Measurements from ENCODE around the gene TMEM18.

Gene TMEM18

DNA sequence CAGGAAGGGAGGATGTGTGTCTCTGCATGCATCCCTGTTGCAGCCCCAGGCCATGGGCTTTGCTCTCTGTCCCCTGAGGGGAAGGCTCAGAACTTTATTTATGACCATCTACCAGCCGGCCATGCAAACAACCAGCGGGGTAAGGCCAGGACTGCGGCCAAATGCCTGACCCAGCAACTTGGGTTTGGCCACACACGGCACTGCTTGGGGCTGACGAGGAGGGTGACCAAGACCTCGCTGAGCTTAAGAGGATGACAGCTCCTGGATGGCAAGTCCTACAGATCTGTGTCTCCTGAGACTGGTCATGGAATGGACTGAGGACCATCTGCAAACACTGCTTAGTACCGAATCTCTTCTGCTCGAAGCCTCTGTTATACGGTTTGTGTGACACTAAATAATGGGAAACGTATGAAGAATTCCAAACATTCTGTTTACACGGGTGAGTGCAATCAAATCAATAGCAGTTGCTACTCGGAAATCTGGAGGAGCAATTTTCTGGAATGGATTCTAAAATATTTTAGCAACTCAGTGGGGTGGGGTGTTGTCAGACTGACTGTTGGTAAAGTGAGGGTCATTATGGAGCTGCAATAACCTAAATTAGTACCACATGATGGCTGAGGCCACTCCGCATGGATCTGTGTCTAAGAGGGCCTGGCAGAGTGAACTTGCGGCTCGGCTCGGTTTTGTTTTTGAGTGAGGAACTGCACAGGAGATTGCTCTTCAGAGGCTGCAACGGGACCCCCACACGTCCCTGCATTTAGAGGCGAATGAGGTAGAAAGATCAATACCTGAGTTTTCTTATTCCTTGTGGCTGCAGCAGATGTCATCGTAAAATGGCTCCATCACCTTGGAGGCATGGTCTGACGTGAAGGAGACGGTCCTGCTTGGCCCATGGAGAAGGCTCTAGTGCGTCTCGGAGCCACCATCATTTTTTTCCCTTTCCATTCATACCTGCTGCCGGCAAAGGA lies 26.6 kb downstream of the TMEM18 start:
- DNase-seq, result no peak

DNA sequence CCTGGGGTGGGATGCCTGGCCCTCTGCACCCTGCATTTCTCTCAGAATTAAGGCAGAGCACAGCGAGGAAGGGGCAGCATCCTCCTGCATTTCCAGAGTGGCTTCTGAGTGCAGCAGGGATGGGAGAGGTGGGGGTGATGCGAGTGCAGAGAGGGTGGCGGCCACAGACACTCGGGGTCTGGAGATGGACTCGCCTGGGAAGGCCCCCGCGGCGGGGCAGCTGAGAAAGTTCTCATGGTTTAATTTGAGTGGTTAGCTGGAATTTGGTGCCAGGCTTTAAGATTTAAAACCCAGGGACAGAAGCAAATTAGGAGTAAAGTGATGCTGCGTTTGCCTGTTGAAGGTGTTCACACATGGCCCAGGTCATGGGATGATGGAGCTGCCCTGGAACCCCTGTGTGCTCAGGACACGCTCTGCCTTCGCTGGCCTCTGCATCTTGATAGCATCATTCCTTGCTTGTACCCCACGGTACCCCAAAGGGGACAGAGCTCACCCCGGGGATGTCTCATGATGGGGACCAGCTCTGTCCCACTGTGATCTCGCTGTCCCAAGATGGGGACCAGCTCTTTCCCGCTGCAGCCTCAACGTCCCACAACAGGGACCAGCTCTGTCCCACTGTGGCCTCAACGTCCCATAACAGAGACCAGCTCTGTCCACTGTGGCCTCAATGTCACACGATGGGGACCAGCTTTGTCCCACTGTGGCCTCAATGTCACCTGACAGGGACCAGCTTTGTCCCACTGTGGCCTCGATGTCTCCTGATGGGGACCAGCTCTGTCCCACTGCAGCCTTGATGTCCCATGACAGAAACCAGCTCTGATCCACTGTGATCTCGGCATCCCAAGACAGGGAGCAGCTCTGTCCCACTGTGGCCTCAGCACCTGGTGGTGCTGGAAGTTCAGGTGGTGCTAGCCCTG lies 27.5 kb downstream of the TMEM18 start:
- no peak for DNase-seq

DNA sequence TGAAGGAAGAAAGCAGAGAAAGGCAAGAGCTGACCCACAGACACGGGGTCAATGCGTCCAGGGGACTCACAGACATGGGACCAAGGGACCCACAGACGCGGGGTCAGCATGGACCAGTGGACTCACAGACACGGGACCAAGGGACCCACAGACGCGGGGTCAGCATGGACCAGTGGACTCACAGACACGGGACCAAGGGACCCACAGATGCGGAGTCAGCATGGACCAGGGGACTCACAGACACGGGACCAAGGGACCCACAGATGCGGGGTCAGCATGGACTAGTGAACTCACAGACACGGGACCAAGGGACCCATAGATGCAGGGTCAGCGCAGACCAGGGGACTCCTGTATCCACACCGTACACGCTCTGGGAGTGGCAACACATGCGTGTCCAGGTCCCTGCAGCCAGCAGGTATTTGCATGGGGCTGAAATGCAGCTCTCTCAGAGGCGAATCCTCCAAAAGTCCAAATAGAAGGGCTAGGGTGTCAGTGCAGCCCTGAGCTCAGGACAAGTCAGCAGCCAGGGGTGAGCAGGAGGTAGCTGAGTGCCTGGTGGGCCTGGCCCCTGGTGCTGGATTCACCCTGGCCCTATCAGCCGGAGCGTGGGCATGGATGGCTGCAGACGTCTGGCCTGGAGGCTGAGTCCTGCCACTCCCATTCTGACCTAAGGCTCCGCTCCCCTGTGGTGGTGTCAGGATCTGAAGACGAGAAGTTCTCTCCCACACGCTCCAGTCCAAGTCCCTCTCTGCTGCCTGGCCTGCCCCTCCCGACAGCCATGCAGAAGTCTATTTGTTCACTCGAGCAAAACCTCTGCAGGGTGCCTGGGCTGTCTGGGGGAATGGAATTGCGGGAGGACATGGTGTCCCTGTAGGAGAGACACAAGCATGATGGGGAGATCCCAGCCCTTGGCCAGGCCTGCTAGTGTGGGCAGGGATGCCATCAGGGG lies 28.5 kb downstream of the TMEM18 start:
- no peak for DNase-seq

DNA sequence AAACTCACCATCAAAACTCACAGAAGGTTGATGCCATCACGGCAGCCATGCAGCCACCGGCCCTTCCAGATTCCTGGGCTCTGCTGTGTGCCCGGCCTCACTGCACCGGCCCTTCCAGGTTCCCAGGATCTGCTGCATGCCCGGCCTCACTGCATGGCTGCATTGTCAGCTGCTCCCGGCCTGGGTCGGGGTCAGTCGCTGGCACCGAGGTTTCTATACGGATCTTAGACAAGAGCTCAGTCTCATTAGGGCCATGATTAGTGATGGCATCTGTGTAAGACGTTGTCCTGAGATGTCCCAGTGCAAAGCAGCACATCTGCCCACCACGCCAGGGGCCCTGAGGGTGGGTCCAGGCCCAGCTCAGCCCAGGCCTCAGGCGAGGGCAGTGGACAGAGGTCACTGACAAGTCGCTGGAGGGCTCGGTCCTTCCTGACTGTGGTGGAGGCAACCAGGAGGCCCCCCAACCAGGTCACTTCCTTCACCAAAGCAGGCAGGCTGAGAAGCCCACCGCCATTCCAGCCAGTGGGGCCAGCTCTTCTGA lies 29.4 kb downstream of the TMEM18 start:
- DNase-seq, result no peak

DNA sequence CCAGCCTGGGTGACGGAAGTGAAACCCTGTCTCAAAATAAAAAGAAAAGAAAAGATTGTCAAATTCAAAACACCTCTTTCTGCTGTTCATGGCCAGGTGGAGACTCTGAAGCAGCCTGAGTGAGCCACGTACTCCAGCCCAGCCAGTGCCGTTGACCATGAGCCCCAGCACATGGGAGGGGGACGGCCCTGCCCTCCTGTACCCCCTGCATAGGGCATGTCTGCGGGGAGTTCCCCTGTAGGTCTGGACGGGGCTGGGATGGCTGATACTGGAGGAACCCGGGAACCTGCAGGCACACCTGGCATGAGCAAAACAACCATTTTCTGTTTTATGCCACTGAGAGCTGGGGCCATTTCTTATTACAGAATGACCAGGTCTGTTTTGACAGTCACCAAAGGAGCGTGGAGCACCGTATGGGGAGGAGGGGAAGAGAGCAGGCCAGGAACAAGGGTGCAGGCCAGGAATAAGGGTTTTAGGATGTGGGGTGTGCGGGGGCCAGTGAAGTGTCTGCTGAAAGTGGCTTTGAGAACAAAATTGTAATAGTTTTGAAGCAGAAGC lies 30.1 kb downstream of the TMEM18 start:
- no peak for DNase-seq

DNA sequence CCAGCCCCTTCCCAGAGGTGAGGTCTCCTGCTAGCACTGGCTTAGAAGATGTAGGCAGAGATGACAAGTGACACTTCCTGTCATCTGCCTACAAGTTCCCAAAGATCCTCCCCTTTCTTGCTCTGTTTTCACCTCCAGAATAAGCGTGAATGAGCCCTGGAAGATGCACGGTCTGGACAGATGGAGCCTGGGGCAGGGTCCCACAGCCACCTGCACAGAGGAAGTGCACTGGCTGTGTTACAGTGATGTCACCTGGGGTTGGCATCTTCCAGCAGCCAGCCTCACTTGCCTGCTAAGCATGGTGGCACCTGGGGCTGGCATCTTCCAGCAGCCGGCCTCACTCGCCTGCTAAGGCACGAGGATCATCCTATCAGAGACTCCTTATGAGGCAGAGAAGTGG lies 32.3 kb downstream of the TMEM18 start:
- no peak for DNase-seq

DNA sequence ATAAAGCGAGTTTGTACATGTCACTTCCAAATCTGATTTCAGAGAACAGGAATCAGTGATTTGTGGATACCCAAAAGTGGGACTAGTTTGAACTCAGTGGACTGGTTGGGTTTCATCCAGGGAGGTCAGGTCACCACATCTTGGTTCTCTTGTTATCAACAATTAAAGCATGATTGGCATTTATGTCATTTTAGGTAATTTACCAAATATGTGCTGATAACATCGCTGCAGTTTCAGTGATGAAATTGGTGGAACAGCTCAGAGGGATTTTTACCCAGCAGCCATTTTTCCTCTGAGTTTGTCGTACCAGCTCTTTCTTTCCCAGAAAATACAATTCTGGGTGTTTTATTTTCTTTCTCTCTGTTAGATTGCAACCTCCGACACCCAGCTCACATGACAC lies 33.4 kb downstream of the TMEM18 start:
- no peak for DNase-seq

DNA sequence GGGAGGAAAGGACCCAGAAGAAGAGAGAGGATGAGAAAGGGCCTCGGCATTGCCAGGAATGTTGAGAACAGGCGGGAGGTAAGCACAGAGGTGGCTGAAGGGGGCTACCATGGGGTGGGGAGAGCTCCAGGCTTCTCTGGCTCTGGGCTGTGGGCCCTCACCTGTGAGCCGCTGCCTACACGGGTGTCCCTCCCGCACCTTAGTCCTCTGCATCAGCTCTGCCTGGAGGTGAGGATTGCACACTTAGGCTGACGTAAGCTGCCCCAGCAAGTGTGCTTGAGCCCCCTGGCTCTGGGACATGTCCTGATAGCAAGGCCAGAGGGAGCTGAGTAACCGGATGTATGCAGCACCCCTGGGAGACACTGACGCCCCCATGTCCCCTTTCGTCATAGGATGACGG lies 33.9 kb downstream of the TMEM18 start:
- no peak for DNase-seq

DNA sequence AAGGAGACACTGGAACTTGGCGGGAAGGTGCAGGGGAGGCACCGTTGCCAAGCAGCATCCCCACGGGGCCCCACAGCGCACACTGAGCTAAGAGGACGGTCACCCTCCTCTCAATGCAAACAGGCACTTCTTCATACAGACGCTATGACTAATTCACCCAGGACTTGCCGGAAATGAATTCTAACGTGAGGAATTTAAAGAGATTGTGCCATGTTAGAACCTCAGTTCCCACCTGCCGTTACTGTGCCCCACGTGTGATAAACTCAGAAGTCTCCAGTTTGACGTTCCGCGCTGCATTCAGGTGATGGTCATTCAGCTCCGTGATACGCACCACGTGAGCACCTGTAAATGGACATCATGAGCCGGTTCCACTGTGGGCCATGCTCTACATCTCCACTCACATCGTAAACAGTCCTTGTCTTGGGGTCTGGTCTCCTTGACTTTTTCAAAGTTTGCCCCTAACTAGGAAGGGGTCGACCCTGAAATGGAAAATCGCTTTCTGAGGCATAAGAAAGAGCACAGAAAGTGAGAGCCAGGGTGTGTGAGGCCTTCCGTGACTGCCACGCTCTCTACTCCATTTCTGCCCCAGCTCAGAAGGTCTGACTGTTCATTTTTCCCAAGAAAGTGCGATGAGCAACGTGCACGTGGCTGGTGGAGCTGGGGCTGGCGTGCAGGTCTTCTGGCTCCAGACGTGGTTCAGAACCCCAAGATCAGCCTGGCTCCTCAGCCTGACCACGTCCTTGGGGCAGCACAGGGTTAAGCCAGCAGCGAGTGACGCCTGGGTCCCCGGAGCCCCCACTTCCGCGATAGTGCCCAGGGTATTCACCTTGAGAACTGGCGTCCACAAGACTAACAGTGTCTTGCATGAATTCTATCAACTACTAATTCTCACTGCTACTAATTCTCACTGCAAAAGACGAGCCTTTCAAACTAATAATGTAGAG lies 35.1 kb downstream of the TMEM18 start:
- no peak for DNase-seq

DNA sequence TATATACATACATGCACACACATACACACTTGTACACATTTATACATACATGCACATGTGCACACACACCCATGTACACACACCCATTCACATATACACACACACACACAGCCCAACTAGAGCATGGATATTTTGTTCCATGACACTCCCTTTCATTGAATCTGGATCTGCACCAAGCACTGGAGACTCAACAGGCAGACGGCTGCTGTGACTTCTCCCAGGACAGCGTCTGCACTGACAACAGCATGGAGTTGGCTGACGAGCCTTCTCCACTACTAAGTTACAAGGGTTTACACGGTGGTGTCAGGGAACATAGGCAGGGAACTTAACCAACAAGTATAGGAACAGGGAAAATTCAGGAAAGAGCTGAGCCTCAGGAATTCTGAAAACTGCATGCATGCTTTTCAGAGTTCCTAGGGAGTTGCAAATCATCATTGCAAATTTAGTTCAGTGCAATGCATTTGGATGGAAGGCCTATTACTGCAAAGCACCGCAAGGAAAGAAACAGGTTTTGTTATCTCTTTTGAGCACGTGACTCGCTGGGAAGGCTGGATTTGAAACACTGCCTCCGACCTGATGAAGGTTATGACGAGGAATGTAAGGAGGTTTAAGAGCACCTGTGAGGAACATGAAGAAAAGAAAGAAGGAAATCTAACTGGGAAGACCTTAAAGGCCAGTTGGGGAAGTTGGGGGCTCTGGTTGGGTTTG lies 35.9 kb downstream of the TMEM18 start:
- DNase-seq, result no peak

DNA sequence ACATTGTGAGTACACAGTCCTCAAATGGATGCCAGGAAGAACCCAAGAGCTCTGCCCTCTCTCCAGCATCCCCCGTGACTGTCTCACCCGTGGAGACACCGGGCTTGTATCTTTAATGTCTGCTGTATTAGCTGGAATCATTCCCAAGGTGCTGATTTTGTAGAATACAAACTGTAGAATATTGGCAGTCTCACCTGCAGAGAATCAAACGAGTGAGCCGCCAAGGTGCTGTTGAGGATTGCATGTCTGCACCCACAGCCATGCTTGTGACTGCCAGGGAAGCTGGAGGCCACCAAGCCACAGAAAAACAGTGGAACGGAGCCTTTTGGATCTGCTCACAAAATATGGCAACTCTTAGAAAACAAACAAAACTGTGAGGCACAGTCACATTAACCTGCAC lies 37.5 kb downstream of the TMEM18 start:
- DNase-seq, result no peak

DNA sequence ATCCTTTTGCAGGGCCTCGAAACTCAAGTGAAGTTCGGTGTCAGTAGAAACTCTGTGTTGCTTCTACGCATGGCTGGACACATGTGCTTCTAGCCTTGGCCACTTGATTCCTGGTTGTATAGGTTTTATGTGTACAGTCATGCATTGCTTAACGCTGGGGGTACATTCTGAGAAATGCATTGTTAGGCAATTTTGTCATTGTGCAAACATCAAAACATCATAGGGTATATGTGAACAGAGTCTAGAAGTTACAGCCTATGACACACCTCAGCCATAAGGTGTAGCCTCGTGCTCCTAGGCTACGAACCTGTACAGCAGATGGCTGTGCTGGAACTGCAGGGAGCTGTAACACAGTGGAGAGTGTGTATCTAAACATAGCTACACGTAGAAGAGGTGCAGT lies 39.4 kb downstream of the TMEM18 start:
- no peak for DNase-seq

DNA sequence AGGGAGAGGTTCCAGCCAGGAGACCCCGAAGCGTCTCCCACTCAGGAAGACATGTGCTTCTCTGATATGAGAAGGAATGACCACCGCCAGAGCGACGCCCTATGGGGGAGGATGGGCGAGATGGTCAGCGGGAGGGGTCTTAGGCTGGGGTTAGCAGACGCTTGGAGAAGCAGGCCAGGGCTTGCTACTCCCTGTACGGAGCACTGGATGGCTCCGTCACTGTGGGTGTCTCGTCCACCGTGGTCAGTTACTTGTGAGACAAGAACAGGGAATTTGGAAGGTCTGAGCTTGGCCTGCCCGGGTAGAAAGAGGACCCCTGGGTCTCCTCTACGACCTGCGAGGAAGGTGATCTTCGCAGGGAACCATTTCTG lies 39.8 kb downstream of the TMEM18 start:
- no peak for DNase-seq

DNA sequence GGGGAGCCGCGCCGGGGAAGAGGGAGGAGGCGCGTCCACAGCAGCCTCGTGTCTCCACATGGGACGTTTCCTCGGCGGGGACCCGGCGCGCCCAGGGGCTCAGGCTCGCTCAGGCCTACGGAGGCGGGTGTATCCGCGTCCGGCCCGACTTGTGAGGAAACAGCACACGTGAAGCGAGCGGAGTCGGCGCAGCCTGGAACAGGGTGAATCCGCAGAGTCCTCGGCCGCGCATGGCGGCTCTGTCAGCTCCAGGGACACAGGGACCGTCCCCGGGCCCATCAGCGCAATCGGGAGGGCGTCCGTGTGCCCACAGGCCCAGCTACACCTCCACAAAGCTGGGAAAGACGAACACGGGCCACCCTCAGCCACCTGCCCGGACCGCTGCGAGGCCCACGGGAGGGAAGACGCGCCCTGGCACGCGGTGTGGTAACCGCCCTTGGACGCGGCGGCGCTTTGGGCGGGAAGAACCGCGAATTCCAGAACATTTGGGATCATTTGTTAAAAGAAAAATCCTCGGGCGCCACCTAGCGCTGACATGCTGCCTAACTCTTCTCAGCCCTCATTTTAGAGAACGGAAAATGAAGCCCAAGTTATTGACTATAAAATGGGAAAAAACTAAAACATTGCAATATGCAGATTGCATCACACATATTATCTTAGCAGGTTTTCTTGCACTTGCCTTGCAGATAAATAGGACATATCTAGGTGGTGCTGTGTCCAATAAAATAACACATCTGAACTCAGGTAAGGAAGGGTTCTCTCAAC lies 40.4 kb downstream of the TMEM18 start:
- peak; percentile 28 to 52 for DNase-seq

DNA sequence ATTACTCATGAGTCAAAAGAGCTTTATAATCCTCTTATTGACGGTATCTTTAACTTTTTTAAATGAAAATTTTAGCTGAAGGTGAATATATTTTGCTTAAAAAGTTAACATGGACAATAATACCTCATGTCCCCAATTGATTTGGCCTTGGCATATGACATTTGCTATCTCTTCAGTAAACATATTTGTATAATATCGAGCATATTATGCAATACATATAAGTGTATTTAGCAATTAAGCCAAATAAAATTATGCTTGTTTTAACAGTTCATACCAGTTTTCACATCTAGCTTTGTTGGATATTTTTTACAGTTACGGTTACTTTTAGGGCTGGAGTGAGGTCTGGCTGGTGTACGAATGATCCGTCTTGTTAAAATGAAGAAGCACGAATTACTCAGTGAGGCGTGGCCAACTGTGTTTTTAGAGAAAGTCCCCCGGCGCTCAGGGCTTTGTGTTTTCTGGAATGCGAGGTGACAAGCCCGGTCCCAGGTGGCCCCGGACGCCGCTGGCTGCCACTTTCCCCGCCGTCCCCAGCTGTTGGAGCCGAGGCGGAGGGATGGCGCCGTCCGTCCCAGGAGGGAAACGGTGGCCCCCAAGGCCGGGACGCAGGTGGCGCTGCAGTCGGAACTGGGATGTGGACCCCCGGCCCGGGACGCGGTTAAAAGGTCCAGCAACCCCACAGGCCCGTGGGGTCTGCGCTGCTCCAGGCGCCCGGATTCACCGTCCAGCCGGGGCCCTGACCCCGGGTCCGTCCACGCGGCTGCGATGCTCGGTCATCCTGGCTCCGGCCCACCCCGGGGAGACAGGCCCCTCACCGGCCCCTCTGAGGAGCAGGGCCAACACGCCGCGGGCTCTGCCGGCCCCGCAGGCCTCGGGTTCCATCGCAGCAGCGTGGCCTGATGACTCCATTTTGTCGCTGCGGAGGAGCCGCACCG lies 41.3 kb downstream of the TMEM18 start:
- DNase-seq, result no peak

DNA sequence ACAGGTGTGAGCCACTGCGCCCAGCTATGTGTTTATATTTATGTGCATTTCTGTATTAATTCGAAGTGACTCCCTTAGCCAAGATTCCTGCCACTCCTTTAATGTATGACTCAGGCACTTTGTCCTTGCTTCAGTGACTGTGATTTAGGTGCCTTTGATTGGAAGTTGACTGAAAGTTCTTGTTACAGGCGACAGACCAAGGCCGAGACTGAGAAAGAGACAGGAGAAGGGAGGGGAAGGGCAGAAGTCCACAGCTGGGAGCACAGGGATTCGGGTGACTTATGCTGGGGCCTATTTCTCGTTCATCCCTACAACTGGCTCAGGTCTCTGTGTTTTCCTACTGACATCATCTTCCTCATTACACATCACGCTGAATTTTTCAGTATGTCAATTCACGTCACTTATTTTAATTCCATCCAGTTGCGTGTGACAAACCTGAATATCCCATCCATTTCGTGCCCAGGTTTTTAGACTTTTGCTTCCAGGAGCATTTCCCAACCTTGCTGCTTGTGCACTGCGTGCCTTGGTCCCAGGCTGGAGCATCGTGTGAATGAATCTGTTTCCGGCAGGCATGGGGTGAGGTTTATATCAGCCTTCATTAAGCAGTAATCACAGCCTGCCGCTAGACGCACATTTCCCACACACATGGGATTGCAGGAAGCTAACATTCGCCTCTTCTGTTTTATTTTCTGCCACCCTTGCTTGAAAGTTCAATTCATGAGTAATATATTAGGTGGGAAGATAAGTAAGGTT lies 42.4 kb downstream of the TMEM18 start:
- no peak for DNase-seq

DNA sequence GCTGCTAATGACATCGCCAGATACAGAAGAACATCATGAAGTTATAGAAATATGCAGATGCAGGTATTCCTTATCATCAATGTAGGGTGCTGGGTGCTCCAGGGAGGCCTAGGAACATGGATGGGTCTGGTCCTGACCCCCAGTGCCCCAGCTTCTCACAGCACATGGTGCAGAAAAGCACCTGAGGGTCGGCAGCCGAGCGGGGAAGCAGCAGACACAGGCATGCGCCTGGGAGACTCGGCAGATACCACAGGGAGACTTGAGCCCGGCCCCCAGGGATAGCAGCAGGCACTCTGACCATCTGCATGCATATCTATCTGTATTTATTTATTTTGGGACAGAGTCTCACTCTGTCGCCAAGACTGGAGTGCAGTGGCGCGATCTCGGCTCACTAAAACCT lies 43.2 kb downstream of the TMEM18 start:
- DNase-seq, result no peak
